Umbilical cord (tissue), 2 donors: ENCODE measurements around the gene NUS1. TPM values are rescaled to one million over a fixed set of nuclear protein-coding genes. Genes with fewer than 3 reads are reported as not detected.
"Not testable (repeated sequence)": the region's sequence is repeated elsewhere in the genome, so short reads cannot be mapped to it uniquely, and the experiment has no call there.

Experiments
- DNase-seq: peaks from one replicate; pipeline ENCODE4 v3.0.0-alpha.2; 2015; ENCODE audit warnings: low spot score
- total RNA-seq: library from RNA; depleted of rRNA; stranded (reverse); fragments of >200 nt; gene quantifications from one replicate; pipeline ENCODE4 v1.2.3, GENCODE V29; 2014; ENCODE audit warnings: low replicate concordance; ENCODE audit not compliant: insufficient read depth

Gene NUS1
- total RNA-seq, 1 donor from 2014 or later, result 17.3 TPM

- no peak for DNase-seq
Observed at GRCh38 chr6:117711369-117711768, 36.1 kb downstream of the NUS1 start.

- DNase-seq, result no peak
Observed at GRCh38 chr6:117718895-117719294, 43.6 kb downstream of the NUS1 start.

GRCh38 chr6:117721520-117721919, 46.3 kb downstream of the NUS1 start:
- not testable (repeated sequence) for DNase-seq

- no peak for DNase-seq
Observed at GRCh38 chr6:117728626-117729025, 53.4 kb downstream of the NUS1 start.

- DNase-seq, result no peak
Observed at GRCh38 chr6:117729613-117730012, 54.3 kb downstream of the NUS1 start.

- no peak for DNase-seq
Observed at GRCh38 chr6:117733341-117733740, 58.1 kb downstream of the NUS1 start.

GRCh38 chr6:117739869-117740268, 64.6 kb downstream of the NUS1 start:
- no peak for DNase-seq

- no peak for DNase-seq
Observed at GRCh38 chr6:117740605-117741004, 65.3 kb downstream of the NUS1 start.

GRCh38 chr6:117750675-117751074, 75.4 kb downstream of the NUS1 start:
- not testable (repeated sequence) for DNase-seq

Other genes starting within 250 kb of the NUS1 start
- gene ROS1, start 249.5 kb upstream of the NUS1 start, total RNA-seq, result 12.0 TPM
- gene DCBLD1, start 192.8 kb upstream of the NUS1 start, total RNA-seq, result 28.2 TPM
- gene GOPC, start 73.0 kb upstream of the NUS1 start, total RNA-seq, result 50.3 TPM
- 2.2 TPM for gene SLC35F1, start 231.8 kb downstream of the NUS1 start, total RNA-seq